Measurements from ENCODE around the gene TMEM143.

- TF ChIP-seq CTCF (conservative IDR thresholded peaks at IDR 0.05; ENCODE audit: low read depth, low read length): no peak
- TF ChIP-seq EZH2 (IDR thresholded peaks at IDR 0.05; ENCODE audit: borderline replicate concordance, low read depth, low read length, poor library complexity, severe bottlenecking): no peak
Measured at GRCh38 chr19:48372904-48373303, 9.2 kb upstream of the TMEM143 start.

Measured in A673 (cell line).